ENCODE measurements around the gene NAB2.

NAB2 gene

GRCh38 chr12:57089271-57090245 lies 644 bp downstream of the NAB2 start:
- H3K4me3 ChIP-seq (ENCODE audit: low read depth, low read length): peak overlapping the region; percentile 82
- TF ChIP-seq CTCF (IDR thresholded peaks at IDR 0.05; ENCODE audit: low read depth, low read length) (no peak), POLR2A (IDR thresholded peaks at IDR 0.05; ENCODE audit: extremely low read depth, insufficient read length) (peak; percentile 13), MAX (IDR thresholded peaks at IDR 0.05; ENCODE audit: low read depth, low read length) (0 out of 2 replicates have a peak, but pooled peaks have one; percentile 3), MYC (IDR thresholded peaks at IDR 0.05; ENCODE audit: low read depth, low read length) (0 out of 2 replicates have a peak, but pooled peaks have one; percentile 2)
- DNase-seq (ENCODE audit: low read depth): peak; percentile 93

GRCh38 chr12:57090490-57090889 lies 1.6 kb downstream of the NAB2 start:
- no peak for DNase-seq (ENCODE audit: low read depth)
- TF ChIP-seq POLR2A (IDR thresholded peaks at IDR 0.05; ENCODE audit: extremely low read depth, insufficient read length) (no peak), CTCF (IDR thresholded peaks at IDR 0.05; ENCODE audit: low read depth, low read length) (no peak), MYC (IDR thresholded peaks at IDR 0.05; ENCODE audit: low read depth, low read length) (no peak), MAX (IDR thresholded peaks at IDR 0.05; ENCODE audit: low read depth, low read length) (no peak)
- peak overlapping the region; percentile 82 for H3K4me3 ChIP-seq (ENCODE audit: low read depth, low read length)

GRCh38 chr12:57090924-57091637 lies 2.2 kb downstream of the NAB2 start:
- H3K4me3 ChIP-seq (ENCODE audit: low read depth, low read length): peak overlapping the region; percentile 82
- DNase-seq (ENCODE audit: low read depth): no peak
- no peak for TF ChIP-seq MAX (IDR thresholded peaks at IDR 0.05; ENCODE audit: low read depth, low read length)
- no peak for TF ChIP-seq POLR2A (IDR thresholded peaks at IDR 0.05; ENCODE audit: extremely low read depth, insufficient read length)
- TF ChIP-seq CTCF (IDR thresholded peaks at IDR 0.05; ENCODE audit: low read depth, low read length): no peak
- TF ChIP-seq MYC (IDR thresholded peaks at IDR 0.05; ENCODE audit: low read depth, low read length): no peak

GRCh38 chr12:57091638-57092528 lies 3.0 kb downstream of the NAB2 start:
- H3K4me3 ChIP-seq (ENCODE audit: low read depth, low read length): no peak overlapping the region
- no peak for DNase-seq (ENCODE audit: low read depth)
- TF ChIP-seq MAX (IDR thresholded peaks at IDR 0.05; ENCODE audit: low read depth, low read length) (no peak), CTCF (IDR thresholded peaks at IDR 0.05; ENCODE audit: low read depth, low read length) (no peak), POLR2A (IDR thresholded peaks at IDR 0.05; ENCODE audit: extremely low read depth, insufficient read length) (no peak), MYC (IDR thresholded peaks at IDR 0.05; ENCODE audit: low read depth, low read length) (no peak)

- DNase-seq (ENCODE audit: low read depth): no peak
- no peak overlapping the region for H3K4me3 ChIP-seq (ENCODE audit: low read depth, low read length)
- TF ChIP-seq MAX (IDR thresholded peaks at IDR 0.05; ENCODE audit: low read depth, low read length): no peak
- no peak for TF ChIP-seq MYC (IDR thresholded peaks at IDR 0.05; ENCODE audit: low read depth, low read length)
- no peak for TF ChIP-seq CTCF (IDR thresholded peaks at IDR 0.05; ENCODE audit: low read depth, low read length)
- TF ChIP-seq POLR2A (IDR thresholded peaks at IDR 0.05; ENCODE audit: extremely low read depth, insufficient read length): no peak
These were observed 3.6 kb downstream of the NAB2 start for GRCh38 chr12:57092529-57092862.
